Suprapubic skin (tissue), 4 donors: ENCODE results near the gene AFM. TPM values are rescaled to one million over a fixed set of nuclear protein-coding genes. Genes with fewer than 3 reads are reported as not detected.

ENCODE experiments used
- DNase-seq, 2 donors: peaks; one replicate each; pipeline ENCODE4 v3.0.0-alpha.2; 2019; ENCODE audit warnings: low spot score in 2 of 2
- H3K27ac ChIP-seq: fragments of 200-600 bp; sonication (generic); one replicate; pipeline ENCODE4 v1.5.1; 2019
- H3K27me3 ChIP-seq: fragments of 200-600 bp; sonication (generic); one replicate; pipeline ENCODE4 v1.5.1; 2019
- H3K36me3 ChIP-seq: fragments of 200-600 bp; sonication (generic); one replicate; pipeline ENCODE4 v1.5.1; 2019
- H3K4me1 ChIP-seq: fragments of 200-600 bp; sonication (generic); one replicate; pipeline ENCODE4 v1.5.1; 2019
- H3K4me3 ChIP-seq: fragments of 200-600 bp; sonication (generic); one replicate; pipeline ENCODE4 v1.5.1; 2019; ENCODE audit warnings: mild to moderate bottlenecking
- H3K9me3 ChIP-seq: fragments of 200-600 bp; sonication (generic); one replicate; pipeline ENCODE4 v1.5.1; 2019
- EP300 ChIP-seq: sonication (generic); formaldehyde crosslinking; IDR thresholded peaks from one replicate; pipeline ENCODE4 v1.6.1; 2017; ENCODE audit warnings: antibody characterized with exemption
- POLR2A ChIP-seq, 2 donors: fragments of 450-650 bp; IDR thresholded peaks; one replicate each; pipeline ENCODE4 v1.6.1; 2017; ENCODE audit warnings: antibody characterized with exemption in 2 of 2, mild to moderate bottlenecking in 2 of 2, moderate library complexity in 2 of 2
- POLR2AphosphoS5 ChIP-seq, 3 donors: sonication (generic); formaldehyde crosslinking; IDR thresholded peaks; one replicate each; pipeline ENCODE4 v1.6.1; 2017; ENCODE audit warnings: antibody characterized with exemption in 3 of 3
- WGBS: methylation state at CpG from one replicate; pipeline ENCODE4 v1.1.5; 2018; 5-methylcytosine and 5-hydroxymethylcytosine counted together
- total RNA-seq, 4 donors: library from RNA; depleted of rRNA; stranded (reverse); fragments of >200 nt; gene quantifications; one replicate each; pipeline ENCODE4 v1.1.0, GENCODE V29; 2016
- TF ChIP-seq, protein P1 (sequence below), 2 donors: fragments of 200-600 bp in 1 of 2; fragments of 450-650 bp in 1 of 2; sonication (generic) in 1 of 2; IDR thresholded peaks; one replicate each; pipeline ENCODE4 v1.5.1; 2016 to 2019; ENCODE audit warnings: antibody characterized with exemption in 2 of 2, mild to moderate bottlenecking in 1 of 2, moderate library complexity in 1 of 2

The AFM gene
- total RNA-seq, 4 donors from 2014 or later, result not detected

DNA sequence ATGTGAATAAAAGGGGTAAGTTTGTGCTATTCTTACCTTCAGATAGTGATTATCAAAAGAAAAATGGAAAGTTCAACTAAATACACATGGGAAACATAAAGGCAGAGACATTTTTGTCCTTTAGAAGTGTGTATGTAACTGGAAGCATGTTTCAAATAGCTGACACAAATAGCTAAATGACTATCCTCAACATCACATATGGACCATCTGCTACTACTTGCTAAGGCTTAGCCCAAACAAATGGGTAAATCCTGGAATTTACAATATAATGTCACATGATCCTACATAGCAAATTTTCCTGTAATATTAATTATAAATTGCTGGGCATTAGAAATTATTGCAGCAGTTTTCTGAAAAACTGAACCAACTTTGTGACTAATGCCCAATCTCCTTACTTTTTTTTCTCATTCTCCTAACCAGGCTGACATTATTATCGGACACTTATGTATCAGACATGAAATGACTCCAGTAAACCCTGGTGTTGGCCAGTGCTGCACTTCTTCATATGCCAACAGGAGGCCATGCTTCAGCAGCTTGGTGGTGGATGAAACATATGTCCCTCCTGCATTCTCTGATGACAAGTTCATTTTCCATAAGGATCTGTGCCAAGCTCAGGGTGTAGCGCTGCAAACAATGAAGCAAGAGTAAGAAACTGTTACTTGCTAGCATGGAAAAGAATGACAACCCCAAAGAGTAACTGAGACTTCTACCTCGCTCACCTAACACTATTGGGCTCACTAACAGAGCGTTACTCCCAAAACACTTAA, 29.4 kb upstream of the AFM start:
- Histone ChIP-seq H3K27ac (no peak overlapping the region), H3K9me3 (no peaks in the 10 kb centered on the region), H3K27me3 (no peaks in the 10 kb centered on the region), H3K36me3 (no peaks in the 10 kb centered on the region), H3K4me1 (peaks cover 5% of the 10 kb centered on the region), H3K4me3 (no peak overlapping the region)
- no peak for DNase-seq
- 85% methylated on average over 4 of the region's 4 CpGs for WGBS
- TF ChIP-seq POLR2A (IDR thresholded peaks at IDR 0.05) (no peak), EP300 (no peak), POLR2AphosphoS5 (IDR thresholded peaks at IDR 0.05) (no peak)
- TF ChIP-seq, protein P1, sequence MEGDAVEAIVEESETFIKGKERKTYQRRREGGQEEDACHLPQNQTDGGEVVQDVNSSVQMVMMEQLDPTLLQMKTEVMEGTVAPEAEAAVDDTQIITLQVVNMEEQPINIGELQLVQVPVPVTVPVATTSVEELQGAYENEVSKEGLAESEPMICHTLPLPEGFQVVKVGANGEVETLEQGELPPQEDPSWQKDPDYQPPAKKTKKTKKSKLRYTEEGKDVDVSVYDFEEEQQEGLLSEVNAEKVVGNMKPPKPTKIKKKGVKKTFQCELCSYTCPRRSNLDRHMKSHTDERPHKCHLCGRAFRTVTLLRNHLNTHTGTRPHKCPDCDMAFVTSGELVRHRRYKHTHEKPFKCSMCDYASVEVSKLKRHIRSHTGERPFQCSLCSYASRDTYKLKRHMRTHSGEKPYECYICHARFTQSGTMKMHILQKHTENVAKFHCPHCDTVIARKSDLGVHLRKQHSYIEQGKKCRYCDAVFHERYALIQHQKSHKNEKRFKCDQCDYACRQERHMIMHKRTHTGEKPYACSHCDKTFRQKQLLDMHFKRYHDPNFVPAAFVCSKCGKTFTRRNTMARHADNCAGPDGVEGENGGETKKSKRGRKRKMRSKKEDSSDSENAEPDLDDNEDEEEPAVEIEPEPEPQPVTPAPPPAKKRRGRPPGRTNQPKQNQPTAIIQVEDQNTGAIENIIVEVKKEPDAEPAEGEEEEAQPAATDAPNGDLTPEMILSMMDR (IDR thresholded peaks at IDR 0.05), result no peak

DNA sequence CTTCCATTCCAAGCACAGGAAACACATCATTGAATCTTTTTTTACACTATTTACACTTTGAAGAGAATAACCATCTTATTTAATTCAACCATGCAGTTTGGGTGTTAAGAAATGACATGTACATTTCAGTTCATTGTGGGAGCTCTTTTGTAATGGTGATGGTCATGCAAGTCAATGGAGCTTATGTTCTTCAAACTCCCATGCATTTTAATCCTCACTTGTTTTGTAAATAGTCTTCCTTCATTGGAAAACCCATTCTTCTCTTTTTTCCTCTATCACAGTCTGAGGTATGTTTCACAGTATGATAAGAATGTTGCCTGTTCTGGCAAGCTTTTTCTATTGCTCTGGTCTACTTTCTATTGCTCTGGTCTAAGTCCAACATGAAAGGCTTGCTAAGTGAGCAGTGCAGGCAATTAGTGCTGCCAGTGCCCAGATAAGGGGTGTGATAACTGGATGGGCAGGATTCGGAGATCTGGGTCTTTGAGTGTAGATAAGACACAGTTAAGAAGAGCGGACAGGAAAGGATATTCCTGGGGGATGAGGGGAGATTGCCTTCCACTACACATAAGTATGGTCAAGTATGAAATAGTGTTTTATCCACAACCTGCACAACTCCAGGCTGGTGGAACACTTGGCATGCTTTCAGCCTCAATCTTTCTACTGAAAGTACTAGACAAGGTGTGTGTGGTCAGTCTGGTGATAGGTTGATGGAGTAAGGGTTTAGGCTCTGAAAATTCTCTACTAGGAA, 28.4 kb upstream of the AFM start:
- Histone ChIP-seq H3K9me3 (no peaks in the 10 kb centered on the region), H3K4me3 (no peak overlapping the region), H3K27me3 (no peaks in the 10 kb centered on the region), H3K36me3 (no peaks in the 10 kb centered on the region), H3K4me1 (peaks cover 5% of the 10 kb centered on the region), H3K27ac (no peak overlapping the region)
- DNase-seq, result no peak
- WGBS, result 53% methylated on average over 2 of the region's 2 CpGs
- TF ChIP-seq POLR2AphosphoS5 (IDR thresholded peaks at IDR 0.05) (no peak), EP300 (no peak), POLR2A (IDR thresholded peaks at IDR 0.05) (no peak)
- TF ChIP-seq, protein P1 (IDR thresholded peaks at IDR 0.05), result no peak

DNA sequence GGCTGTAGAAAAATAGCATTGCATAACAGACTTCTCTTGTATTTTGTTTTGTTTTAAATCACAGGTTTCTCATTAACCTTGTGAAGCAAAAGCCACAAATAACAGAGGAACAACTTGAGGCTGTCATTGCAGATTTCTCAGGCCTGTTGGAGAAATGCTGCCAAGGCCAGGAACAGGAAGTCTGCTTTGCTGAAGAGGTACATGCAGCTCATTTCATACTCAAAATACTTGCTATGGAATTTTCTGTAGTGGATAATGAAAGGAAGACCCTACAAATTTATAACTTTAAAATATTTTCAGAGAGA, 27.9 kb upstream of the AFM start:
- no peak overlapping the region for H3K27ac ChIP-seq
- TF ChIP-seq EP300, result no peak
- TF ChIP-seq, protein P1 (IDR thresholded peaks at IDR 0.05), result no peak
- TF ChIP-seq POLR2A (IDR thresholded peaks at IDR 0.05), result no peak
- TF ChIP-seq POLR2AphosphoS5 (IDR thresholded peaks at IDR 0.05), result no peak
- no peaks in the 10 kb centered on the region for H3K9me3 ChIP-seq
- peaks cover 5% of the 10 kb centered on the region for H3K4me1 ChIP-seq
- no peaks in the 10 kb centered on the region for H3K36me3 ChIP-seq
- H3K4me3 ChIP-seq, result no peak overlapping the region
- H3K27me3 ChIP-seq, result no peaks in the 10 kb centered on the region
- no peak for DNase-seq

DNA sequence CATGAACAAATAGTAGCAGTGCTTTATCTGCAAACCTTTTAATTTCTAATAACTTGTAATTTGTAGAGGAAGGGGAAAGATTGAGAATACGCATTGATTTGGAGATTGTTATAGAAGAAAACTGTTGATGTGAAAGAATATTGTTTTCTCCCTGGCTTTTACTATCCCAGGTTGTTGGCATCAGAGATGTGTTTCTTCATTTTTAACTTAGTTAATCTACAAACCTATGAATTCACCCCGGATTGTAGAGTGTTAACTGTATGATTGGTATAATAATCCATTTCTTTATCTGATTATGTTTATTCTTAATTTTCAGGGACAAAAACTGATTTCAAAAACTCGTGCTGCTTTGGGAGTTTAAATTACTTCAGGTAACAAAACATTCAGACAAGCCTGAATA, 26.6 kb upstream of the AFM start:
- no peak overlapping the region for H3K4me3 ChIP-seq
- WGBS, result 92% methylated on average over 3 of the region's 3 CpGs
- TF ChIP-seq POLR2A (IDR thresholded peaks at IDR 0.05) (no peak), POLR2AphosphoS5 (IDR thresholded peaks at IDR 0.05) (no peak), EP300 (no peak)
- TF ChIP-seq, protein P1 (IDR thresholded peaks at IDR 0.05), result no peak
- DNase-seq, result no peak
- no peak overlapping the region for H3K27ac ChIP-seq
- no peaks in the 10 kb centered on the region for H3K9me3 ChIP-seq
- H3K36me3 ChIP-seq, result no peaks in the 10 kb centered on the region
- peaks cover 5% of the 10 kb centered on the region for H3K4me1 ChIP-seq
- no peaks in the 10 kb centered on the region for H3K27me3 ChIP-seq

DNA sequence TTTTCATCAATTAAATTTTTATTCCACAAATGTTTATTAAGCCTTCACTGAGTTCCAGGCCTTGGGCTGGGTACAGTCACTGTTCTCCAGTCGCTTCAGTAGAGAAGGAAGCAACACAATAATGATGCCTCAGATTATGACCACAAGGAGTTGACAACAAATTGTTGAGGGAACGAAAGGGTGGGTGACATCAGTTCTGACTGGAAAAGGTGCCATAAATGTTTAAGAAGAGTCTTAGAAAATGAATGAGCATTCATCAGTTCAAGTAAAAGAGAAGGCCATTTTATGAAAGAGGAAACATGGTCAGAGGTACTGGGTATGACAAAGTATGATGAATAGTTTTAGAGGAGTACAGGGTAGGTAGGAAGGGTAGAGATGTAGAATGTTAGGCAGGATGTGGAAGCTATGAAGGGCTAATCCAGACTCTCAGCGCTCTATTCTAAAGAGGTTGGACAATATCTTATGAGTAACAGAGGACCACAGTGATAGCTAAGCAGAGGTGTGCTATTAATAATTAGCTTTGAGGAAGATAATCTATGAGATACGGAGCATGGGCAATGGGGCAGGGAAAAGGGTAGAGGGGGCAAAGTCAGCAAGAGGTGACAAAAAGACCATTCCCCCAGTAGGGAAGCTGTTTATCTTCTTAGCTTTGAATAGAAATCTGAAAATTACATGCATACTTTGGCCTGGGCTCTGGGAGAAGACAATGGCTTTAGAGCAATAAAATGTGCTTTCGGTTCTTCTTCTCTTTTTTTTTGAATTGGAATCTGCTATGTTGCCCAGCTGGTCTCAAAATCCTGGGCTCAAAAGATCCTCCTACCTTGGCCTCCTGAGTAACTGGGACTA, 25.1 kb upstream of the AFM start:
- no peak overlapping the region for H3K27ac ChIP-seq
- H3K27me3 ChIP-seq, result no peaks in the 10 kb centered on the region
- no peaks in the 10 kb centered on the region for H3K4me1 ChIP-seq
- WGBS, result 89% methylated on average over 4 of the region's 5 CpGs
- H3K36me3 ChIP-seq, result no peaks in the 10 kb centered on the region
- no peaks in the 10 kb centered on the region for H3K9me3 ChIP-seq
- no peak for DNase-seq
- TF ChIP-seq EP300 (no peak), POLR2A (IDR thresholded peaks at IDR 0.05) (no peak), POLR2AphosphoS5 (IDR thresholded peaks at IDR 0.05) (no peak)
- TF ChIP-seq, protein P1 (IDR thresholded peaks at IDR 0.05), result no peak
- no peak overlapping the region for H3K4me3 ChIP-seq
